A673 (cell line): ENCODE results near the gene RILP.

Experiments used
- CTCF ChIP-seq: fragments of 300-800, 200-600 bp; sonication (generic); conservative IDR thresholded peaks from 2 replicates; pipeline ENCODE4 v1.5.1; 2017; ENCODE audit warnings: low read depth, mild to moderate bottlenecking, antibody characterized with exemption, low read length, moderate library complexity, mixed read lengths
- EZH2 ChIP-seq: fragments of 200-600 bp; sonication (generic); IDR thresholded peaks from 2 replicates; pipeline ENCODE4 v1.6.1; 2017; ENCODE audit warnings: borderline replicate concordance, low read depth, mild to moderate bottlenecking, mixed read lengths, antibody characterized with exemption, low read length; ENCODE audit not compliant: poor library complexity, severe bottlenecking

- TF ChIP-seq CTCF (no peak), EZH2 (no peak)
Observed at GRCh38 chr17:1604831-1605528, 44.7 kb downstream of the RILP start.
